ENCODE results near the gene C2CD4C. TPM values are rescaled to one million over a fixed set of nuclear protein-coding genes. Genes with fewer than 3 reads are reported as not detected.
"Not testable (repeated sequence)": the region's sequence is repeated elsewhere in the genome, so short reads cannot be mapped to it uniquely, and the experiment has no call there.

Gene C2CD4C
- total RNA-seq, 3 donors from 2014 or later (not counting 1 experiment from before 2014, with no cell fraction given) = not detected

GRCh38 chr19:413756-414420, 4.9 kb upstream of the C2CD4C start:
- H3K9me3 Mint-ChIP-seq = no peaks in the 10 kb centered on the region
- DNase-seq (no peak), ATAC-seq (no peak)
- no peaks in the 10 kb centered on the region for H3K36me3 Mint-ChIP-seq
- Histone ChIP-seq H3K4me1 (ENCODE audit: control insufficient read depth, insufficient read depth, low read length) (peaks cover 6% of the 10 kb centered on the region), H3K27ac (ENCODE audit: low read length) (no peak overlapping the region), H3K4me3 (ENCODE audit: low read length) (no peak overlapping the region), H3K36me3 (ENCODE audit: control insufficient read depth, insufficient read depth, low read length) (no peaks in the 10 kb centered on the region), H3K9me3 (ENCODE audit: control insufficient read depth, insufficient read depth, low read length) (no peaks in the 10 kb centered on the region), H3K27me3 (ENCODE audit: control insufficient read depth, insufficient read depth, low read length) (peaks cover 10% of the 10 kb centered on the region)
- intact Hi-C loops (cut with micrococcal nuclease) = no loop called here
- no peak overlapping the region for H3K4me3 Mint-ChIP-seq
- no peak for TF ChIP-seq CTCF (IDR thresholded peaks at IDR 0.05)
- WGBS (ENCODE audit: insufficient coverage) = 86% methylated on average over 15 of the region's 15 CpGs
- H3K27ac Mint-ChIP-seq = no peak overlapping the region
- peaks cover 5 to 7% of the 10 kb centered on the region in 2 donors for H3K4me1 Mint-ChIP-seq
- H3K27me3 Mint-ChIP-seq (ENCODE audit: low read depth in 2 of 2) = peaks cover 6 to 8% of the 10 kb centered on the region in 2 donors

GRCh38 chr19:412356-413355, 3.7 kb upstream of the C2CD4C start:
- Histone ChIP-seq H3K4me3 (ENCODE audit: low read length) (no peak overlapping the region), H3K27me3 (ENCODE audit: control insufficient read depth, insufficient read depth, low read length) (peaks cover 19% of the 10 kb centered on the region), H3K27ac (ENCODE audit: low read length) (no peak overlapping the region), H3K4me1 (ENCODE audit: control insufficient read depth, insufficient read depth, low read length) (peaks cover 14% of the 10 kb centered on the region), H3K36me3 (ENCODE audit: control insufficient read depth, insufficient read depth, low read length) (no peaks in the 10 kb centered on the region), H3K9me3 (ENCODE audit: control insufficient read depth, insufficient read depth, low read length) (no peaks in the 10 kb centered on the region)
- Mint-ChIP-seq H3K36me3 (no peaks in the 10 kb centered on the region), H3K4me3 (no peak overlapping the region), H3K27ac (no peak overlapping the region), H3K9me3 (no peaks in the 10 kb centered on the region), H3K27me3 (ENCODE audit: low read depth in 2 of 2) (peaks cover 8 to 9% of the 10 kb centered on the region in 2 donors), H3K4me1 (peaks cover 5 to 7% of the 10 kb centered on the region in 2 donors)
- ATAC-seq (no peak), DNase-seq (no peak)
- intact Hi-C loops (cut with micrococcal nuclease) = no loop called here
- WGBS (ENCODE audit: insufficient coverage) = 62% methylated on average over 35 of the region's 36 CpGs
- no peak for TF ChIP-seq CTCF (IDR thresholded peaks at IDR 0.05)

GRCh38 chr19:411723-412355, 2.9 kb upstream of the C2CD4C start:
- H3K4me3 ChIP-seq (ENCODE audit: low read length) = no peak overlapping the region
- H3K36me3 Mint-ChIP-seq = no peaks in the 10 kb centered on the region
- TF ChIP-seq CTCF (IDR thresholded peaks at IDR 0.05) = no peak
- H3K4me3 Mint-ChIP-seq = no peak overlapping the region
- H3K27ac ChIP-seq (ENCODE audit: low read length) = no peak overlapping the region
- DNase-seq (no peak), ATAC-seq (no peak)
- no peaks in the 10 kb centered on the region for H3K9me3 Mint-ChIP-seq
- intact Hi-C loops (cut with micrococcal nuclease) = no loop called here
- no peak overlapping the region for H3K27ac Mint-ChIP-seq
- 62% methylated on average over 13 of the region's 13 CpGs for WGBS (ENCODE audit: insufficient coverage)
- peaks cover 14% of the 10 kb centered on the region for H3K4me1 ChIP-seq (ENCODE audit: control insufficient read depth, insufficient read depth, low read length)
- peaks cover 5 to 7% of the 10 kb centered on the region in 2 donors for H3K4me1 Mint-ChIP-seq
- peaks cover 8 to 9% of the 10 kb centered on the region in 2 donors for H3K27me3 Mint-ChIP-seq (ENCODE audit: low read depth in 2 of 2)
- peaks cover 19% of the 10 kb centered on the region for H3K27me3 ChIP-seq (ENCODE audit: control insufficient read depth, insufficient read depth, low read length)
- no peaks in the 10 kb centered on the region for H3K9me3 ChIP-seq (ENCODE audit: control insufficient read depth, insufficient read depth, low read length)
- H3K36me3 ChIP-seq (ENCODE audit: control insufficient read depth, insufficient read depth, low read length) = no peaks in the 10 kb centered on the region

GRCh38 chr19:411121-411722, 2.3 kb upstream of the C2CD4C start:
- ATAC-seq; H3K27me3 Mint-ChIP-seq (ENCODE audit: low read depth in 2 of 2); H3K4me1 Mint-ChIP-seq; H3K9me3 ChIP-seq (ENCODE audit: control insufficient read depth, insufficient read depth, low read length); H3K27ac ChIP-seq (ENCODE audit: low read length); H3K4me3 Mint-ChIP-seq; H3K36me3 ChIP-seq (ENCODE audit: control insufficient read depth, insufficient read depth, low read length); H3K27ac Mint-ChIP-seq; H3K4me3 ChIP-seq (ENCODE audit: low read length); H3K36me3 Mint-ChIP-seq; H3K9me3 Mint-ChIP-seq; DNase-seq; intact Hi-C loops (cut with micrococcal nuclease): not testable (repeated sequence)
- WGBS (ENCODE audit: insufficient coverage) = 80% methylated on average over 16 of the region's 22 CpGs
- Histone ChIP-seq H3K27me3 (ENCODE audit: control insufficient read depth, insufficient read depth, low read length) (peaks cover 19% of the 10 kb centered on the region), H3K4me1 (ENCODE audit: control insufficient read depth, insufficient read depth, low read length) (peaks cover 14% of the 10 kb centered on the region)

Data from natural killer cell (primary cell).